H1 (cell line): ENCODE data around the gene HMGCLL1. TPM values are rescaled to one million over a fixed set of nuclear protein-coding genes. Genes with fewer than 3 reads are reported as not detected.

Source experiments
- CTCF ChIA-PET: fragments of 300-600 bp; sonication (Branson Sonifier 250); formaldehyde crosslinking; loops from one replicate; lab custom pipeline; 2021; ENCODE audit not compliant: partially characterized antibody; lab: Charles Lee
- POLR2A ChIA-PET: fragments of 300-600 bp; sonication (Branson Sonifier 250); formaldehyde crosslinking; loops from one replicate; lab custom pipeline; 2021; ENCODE audit warnings: inconsistent platforms; ENCODE audit not compliant: partially characterized antibody; lab: Charles Lee
- DNase-seq, 2 experiments: peaks; one replicate each; pipeline versions ENCODE4 v3.0.0 to v3.0.0-alpha.2; 2010 to 2022; ENCODE audit warnings: low spot score in 2 of 2, low read depth in 1 of 2, mixed read lengths in 1 of 2
- FAIRE-seq: peaks from 2 replicates; lab custom pipeline; 2011; peaks lifted over from hg19 to GRCh38; lab: Jason Lieb, UNC
- H2AFZ ChIP-seq: 2 replicates; pipeline ENCODE4 v1.8.1; 2012; ENCODE audit warnings: low read length, inconsistent platforms
- H2AK5ac ChIP-seq: 2 replicates; pipeline ENCODE4 v1.6.1; 2013; ENCODE audit warnings: low read depth, low read length
- H2BK120ac ChIP-seq: replicated peaks from 2 replicates; pipeline ENCODE3; 2013; ENCODE audit warnings: low read depth, low read length, inconsistent platforms
- H2BK12ac ChIP-seq: 2 replicates; pipeline ENCODE4 v1.6.1; 2013; ENCODE audit warnings: low read depth, low read length
- H2BK15ac ChIP-seq: 2 replicates; pipeline ENCODE4 v1.6.1; 2013; ENCODE audit warnings: low read length
- H2BK20ac ChIP-seq: 2 replicates; pipeline ENCODE4 v1.6.1; 2013; ENCODE audit warnings: low read length
- H2BK5ac ChIP-seq: 2 replicates; pipeline ENCODE4 v1.6.1; 2013; ENCODE audit warnings: low read depth, low read length
- H3K14ac ChIP-seq: 2 replicates; pipeline ENCODE4 v1.6.1; 2013; ENCODE audit warnings: inconsistent platforms; ENCODE audit not compliant: insufficient read length
- H3K18ac ChIP-seq: 2 replicates; pipeline ENCODE4 v1.6.1; 2013; ENCODE audit warnings: low read length; ENCODE audit errors: extremely low read depth
- H3K23ac ChIP-seq: 2 replicates; pipeline ENCODE4 v1.6.1; 2013; ENCODE audit warnings: inconsistent platforms; ENCODE audit not compliant: insufficient read length
- H3K23me2 ChIP-seq: 2 replicates; pipeline ENCODE4 v1.6.1; 2013; ENCODE audit warnings: low read depth, low read length
- H3K27ac ChIP-seq: 2 replicates; pipeline ENCODE4 v1.6.1; 2011; ENCODE audit warnings: low read depth, low read length, inconsistent platforms
- H3K27me3 ChIP-seq, 4 experiments: replicated peaks in 1 of 4; 1 replicate in 1 of 4; 2 replicates in 3 of 4; pipeline versions ENCODE4 v1.6.1 to v1.8.1; 2011 to 2013; ENCODE audit warnings: low read length in 3 of 4, mild to moderate bottlenecking in 3 of 4, inconsistent platforms in 2 of 4, mixed read lengths in 2 of 4, moderate library complexity in 1 of 4; ENCODE audit not compliant: control insufficient read depth in 3 of 4, insufficient read depth in 3 of 4; ENCODE audit errors: extremely low read depth in 1 of 4
- H3K36me3 ChIP-seq, 4 experiments: 2 replicates each; pipeline versions ENCODE4 v1.6.1 to v1.8.1; 2011 to 2013; ENCODE audit warnings: mild to moderate bottlenecking in 4 of 4, low read length in 3 of 4, moderate library complexity in 2 of 4, control low read depth in 1 of 4, inconsistent platforms in 1 of 4; ENCODE audit not compliant: insufficient read depth in 4 of 4, control insufficient read depth in 2 of 4
- H3K4ac ChIP-seq: replicated peaks from 2 replicates; pipeline ENCODE3; 2013; ENCODE audit warnings: low read length, low read depth, mixed read lengths, inconsistent platforms; ENCODE audit not compliant: insufficient read length
- H3K4me1 ChIP-seq, 4 experiments: replicated peaks in 1 of 4; 1 replicate in 1 of 4; 2 replicates in 3 of 4; pipeline versions ENCODE4 v1.6.1 to v1.8.1; 2011 to 2013; ENCODE audit warnings: low read length in 3 of 4, inconsistent platforms in 2 of 4, mixed read lengths in 1 of 4; ENCODE audit not compliant: insufficient read depth in 4 of 4, control insufficient read depth in 3 of 4
- H3K4me2 ChIP-seq, 2 experiments: 2 replicates each; pipeline versions ENCODE4 v1.6.1 to v1.8.1; 2011 to 2013; ENCODE audit warnings: low read depth in 2 of 2, low read length in 2 of 2, control low read depth in 1 of 2, inconsistent platforms in 1 of 2, mild to moderate bottlenecking in 1 of 2; ENCODE audit not compliant: insufficient read depth in 1 of 2
- H3K4me3 ChIP-seq, 4 experiments: fragments of 200-600, 300-600 bp in 1 of 4; sonication (generic), shearing (Covaris generic), sonication (Bioruptor Twin) in 1 of 4; 2 replicates each; pipeline versions ENCODE4 v1.5.1 to v1.8.1; 2011 to 2016; ENCODE audit warnings: low read length in 4 of 4, low read depth in 3 of 4, control low read depth in 2 of 4, inconsistent platforms in 2 of 4, mild to moderate bottlenecking in 2 of 4, mixed read lengths in 1 of 4, moderate library complexity in 1 of 4; ENCODE audit not compliant: insufficient read depth in 2 of 4; ENCODE audit errors: extremely low read depth in 1 of 4
- H3K56ac ChIP-seq: replicated peaks from 2 replicates; pipeline ENCODE3; 2013; ENCODE audit warnings: low read depth, mild to moderate bottlenecking, mixed read lengths, low read length, inconsistent platforms; ENCODE audit not compliant: insufficient read length
- H3K79me1 ChIP-seq: 2 replicates; pipeline ENCODE4 v1.6.1; 2013; ENCODE audit warnings: low read depth, low read length, control low read depth
- H3K79me2 ChIP-seq, 2 experiments: 2 replicates each; pipeline versions ENCODE4 v1.6.1 to v1.8.1; 2012 to 2013; ENCODE audit warnings: low read length in 2 of 2, mild to moderate bottlenecking in 2 of 2, inconsistent platforms in 1 of 2; ENCODE audit not compliant: insufficient read depth in 2 of 2, control insufficient read depth in 1 of 2
- H3K9ac ChIP-seq, 4 experiments: replicated peaks in 1 of 4; 1 replicate in 1 of 4; 2 replicates in 3 of 4; pipeline versions ENCODE4 v1.6.1 to v1.8.1; 2011 to 2013; ENCODE audit warnings: low read depth in 3 of 4, low read length in 3 of 4, control low read depth in 2 of 4, mild to moderate bottlenecking in 2 of 4, moderate library complexity in 2 of 4, inconsistent platforms in 1 of 4; ENCODE audit errors: extremely low read depth in 1 of 4
- H3K9me3 ChIP-seq, 2 experiments: 2 replicates each; pipeline versions ENCODE4 v1.6.1 to v1.8.1; 2012 to 2013; ENCODE audit warnings: mild to moderate bottlenecking in 2 of 2, moderate library complexity in 2 of 2, control low read depth in 1 of 2, inconsistent platforms in 1 of 2, low read depth in 1 of 2, low read length in 1 of 2, mixed read lengths in 1 of 2; ENCODE audit not compliant: insufficient read depth in 2 of 2
- H4K20me1 ChIP-seq, 2 experiments: replicated peaks in 1 of 2; 2 replicates each; pipeline versions ENCODE3 to v1.8.1; 2011 to 2013; ENCODE audit warnings: inconsistent platforms in 2 of 2, low read length in 2 of 2, mild to moderate bottlenecking in 1 of 2; ENCODE audit not compliant: insufficient read depth in 2 of 2, control insufficient read depth in 1 of 2
- H4K5ac ChIP-seq: 2 replicates; pipeline ENCODE4 v1.6.1; 2013; ENCODE audit warnings: low read length, low read depth, mixed read lengths, inconsistent platforms; ENCODE audit not compliant: insufficient read length
- H4K8ac ChIP-seq: 2 replicates; pipeline ENCODE4 v1.8.0; 2013; ENCODE audit warnings: mild to moderate bottlenecking, moderate library complexity, low read length, inconsistent platforms; ENCODE audit not compliant: insufficient read depth; ENCODE audit errors: extremely low read depth
- H4K91ac ChIP-seq: replicated peaks from 2 replicates; pipeline ENCODE3; 2013; ENCODE audit warnings: low read length, mixed read lengths, inconsistent platforms; ENCODE audit not compliant: insufficient read length
- ASH2L ChIP-seq: fragments of 200-600, 300-600 bp; sonication (generic); IDR thresholded peaks from one replicate; pipeline ENCODE4 v1.7.1; 2017; ENCODE audit warnings: low read length
- ATF2 ChIP-seq: IDR thresholded peaks from 2 replicates; pipeline ENCODE4 v1.6.1; 2012; ENCODE audit warnings: low read length, inconsistent platforms
- FOSL1 ChIP-seq: IDR thresholded peaks from 2 replicates; pipeline ENCODE4 v1.6.1; 2011; ENCODE audit warnings: mild to moderate bottlenecking, low read depth, low read length, moderate library complexity; ENCODE audit not compliant: insufficient read depth
- GTF2F1 ChIP-seq: IDR thresholded peaks from 2 replicates; pipeline ENCODE4 v1.6.1; 2012; ENCODE audit warnings: low read depth, low read length, improper control_type of control experiment, borderline replicate concordance
- MAX ChIP-seq: IDR thresholded peaks from 2 replicates; pipeline ENCODE4 v1.6.1; 2012; ENCODE audit warnings: inconsistent platforms
- SIRT6 ChIP-seq: IDR thresholded peaks from one replicate; pipeline ENCODE4 v1.7.1; 2012; ENCODE audit warnings: low read length, inconsistent platforms
- SIX5 ChIP-seq: IDR thresholded peaks from 2 replicates; pipeline ENCODE4 v1.6.1; 2011; ENCODE audit warnings: mild to moderate bottlenecking, low read depth, low read length
- SRF ChIP-seq: IDR thresholded peaks from 2 replicates; pipeline ENCODE4 v1.6.1; 2011; ENCODE audit warnings: mild to moderate bottlenecking, low read depth, low read length, moderate library complexity
- ZNF274 ChIP-seq: IDR thresholded peaks from 2 replicates; pipeline ENCODE4 v1.7.0; 2012; ENCODE audit warnings: low read length, borderline replicate concordance; ENCODE audit errors: extremely low read depth
- polyA plus RNA-seq, 7 experiments: library from polyadenylated mRNA; depleted of rRNA in 3 of 7; stranded (reverse) in 5 of 7; unstranded in 2 of 7; fragments of >200 nt in 5 of 7; fragments of 200-250 nt in 2 of 7; gene quantifications; 1 replicate in 5 of 7; 2 replicates in 1 of 7; 4 replicates in 1 of 7; pipeline versions ENCODE4 v1.2.1 to v1.2.3, GENCODE V29; 2011 to 2013; ENCODE audit warnings: missing spikeins in 2 of 7, mixed read lengths in 2 of 7
- total RNA-seq: library from RNA; stranded (reverse); fragmentation: NEBNext Ultra II Directional; extraction: Animal tissue kit (Norgen Biotek cat#: 25700); gene quantifications from 2 replicates; pipeline ENCODE4 v1.2.1, GENCODE V29; 2021

HMGCLL1 gene
- total and polyA plus RNA-seq, 2 of the 8 experiments (the other 6 are each of a cell fraction or from before 2014, with no cell fraction given) = 0.06 to 0.41 TPM

DNA sequence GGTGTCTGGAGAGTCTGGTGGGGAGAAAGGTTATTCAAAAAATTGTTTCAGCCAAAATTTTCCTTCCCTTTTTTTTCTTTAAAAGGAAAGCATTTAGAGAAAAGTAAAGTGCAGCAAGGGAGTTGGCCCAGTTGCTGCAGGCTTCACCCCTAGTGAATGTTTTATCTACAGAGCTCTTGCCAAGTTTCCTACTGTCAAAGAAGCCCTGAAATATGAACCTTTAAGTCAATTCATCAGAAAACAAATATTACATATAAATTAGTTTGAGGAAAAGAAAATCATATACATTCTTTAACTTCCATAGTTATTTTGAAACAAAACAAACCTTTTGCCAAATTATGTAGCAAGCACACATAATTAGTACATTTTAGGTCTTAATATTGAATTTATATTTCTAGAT is 25.0 kb upstream of the HMGCLL1 start:
- H4K91ac ChIP-seq = no peak overlapping the region
- no peak overlapping the region for H2AFZ ChIP-seq
- no peaks in the 10 kb centered on the region for H4K20me1 ChIP-seq
- H2BK15ac ChIP-seq = no peak overlapping the region
- H3K9me3 ChIP-seq = no peaks in the 10 kb centered on the region
- no peak overlapping the region for H2BK20ac ChIP-seq
- H3K79me1 ChIP-seq = no peaks in the 10 kb centered on the region
- H2AK5ac ChIP-seq = no peak overlapping the region
- no peak for DNase-seq
- H3K23ac ChIP-seq = no peak overlapping the region
- H4K5ac ChIP-seq = no peak overlapping the region
- no peak overlapping the region for H3K9ac ChIP-seq
- ChIA-PET POLR2A (no interaction called here), CTCF (interaction anchor here (1.0 to 1.8 kb wide), 2 partner anchors 13 to 271 kb away, joined by 3 to 6 read pairs; no protein-coding TSS in a partner anchor)
- H3K79me2 ChIP-seq = no peaks in the 10 kb centered on the region
- H3K14ac ChIP-seq = no peak overlapping the region
- no peak overlapping the region for H3K4ac ChIP-seq
- H3K4me3 ChIP-seq = no peak overlapping the region
- no peaks in the 10 kb centered on the region for H3K23me2 ChIP-seq
- H3K4me1 ChIP-seq = no peaks in the 10 kb centered on the region; a peak in 1 of 7 replicates
- H3K36me3 ChIP-seq = no peaks in the 10 kb centered on the region
- no peak overlapping the region for H3K56ac ChIP-seq
- H2BK120ac ChIP-seq = no peak overlapping the region
- no peak overlapping the region for H3K18ac ChIP-seq
- H3K4me2 ChIP-seq = no peak overlapping the region
- no peak for FAIRE-seq
- H2BK5ac ChIP-seq = no peak overlapping the region
- H4K8ac ChIP-seq = no peak overlapping the region
- TF ChIP-seq ZNF274 (no peak), ATF2 (no peak), FOSL1 (no peak), ASH2L (no peak), GTF2F1 (no peak), SRF (no peak), MAX (no peak), SIRT6 (no peak), SIX5 (no peak)
- no peak overlapping the region for H2BK12ac ChIP-seq
- no peak overlapping the region for H3K27ac ChIP-seq
- no peaks in the 10 kb centered on the region for H3K27me3 ChIP-seq
